NCI-H526 treated with DMSO at 0.1 percent for 48 hours (cell line): Measurements from ENCODE around the gene FXYD3.
A peak's percentile ranks its signal among the peaks of the same experiment; 100 is the strongest.

Experiments used
- DNase-seq: peaks from one replicate; lab custom pipeline; 2025; lab: John Stamatoyannopoulos, UW

Gene FXYD3, protein sequence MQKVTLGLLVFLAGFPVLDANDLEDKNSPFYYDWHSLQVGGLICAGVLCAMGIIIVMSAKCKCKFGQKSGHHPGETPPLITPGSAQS

GRCh38 chr19:35115177-35115951 lies at the start of gene FXYD3:
FXYD3 (plus strand) TSS chr19:35115823; CDS start chr19:35119377, 3,554 bp downstream.
- DNase-seq, result no peak

- DNase-seq, result no peak
These were observed 49.5 kb upstream of the FXYD3 start for GRCh38 chr19:35066121-35066520.

GRCh38 chr19:35066691-35067563 lies 48.7 kb upstream of the FXYD3 start:
- peak; percentile 85 for DNase-seq

- no peak for DNase-seq
These were observed 46.5 kb upstream of the FXYD3 start for GRCh38 chr19:35068941-35069634.

DNA sequence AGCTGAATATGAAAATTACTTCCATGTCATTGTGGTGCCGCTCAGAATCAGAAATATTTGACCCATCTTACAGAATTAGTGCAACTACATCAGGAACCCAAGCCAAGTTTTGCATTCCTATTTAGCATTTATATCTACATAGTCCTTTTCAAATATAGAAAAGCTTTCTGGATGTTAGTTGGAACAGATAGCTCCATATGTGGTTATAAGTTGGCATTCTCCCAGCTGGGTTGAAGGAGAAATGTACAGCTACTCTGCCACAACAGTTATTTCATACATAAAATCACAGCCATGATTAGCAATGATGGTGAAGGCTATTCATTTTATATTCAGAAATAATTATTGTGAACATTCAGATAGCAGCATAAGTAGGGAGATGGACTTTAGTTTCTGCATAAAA lies 45.9 kb upstream of the FXYD3 start:
- DNase-seq, result no peak

GRCh38 chr19:35070471-35070870 lies 45.2 kb upstream of the FXYD3 start:
- DNase-seq, result no peak

DNA sequence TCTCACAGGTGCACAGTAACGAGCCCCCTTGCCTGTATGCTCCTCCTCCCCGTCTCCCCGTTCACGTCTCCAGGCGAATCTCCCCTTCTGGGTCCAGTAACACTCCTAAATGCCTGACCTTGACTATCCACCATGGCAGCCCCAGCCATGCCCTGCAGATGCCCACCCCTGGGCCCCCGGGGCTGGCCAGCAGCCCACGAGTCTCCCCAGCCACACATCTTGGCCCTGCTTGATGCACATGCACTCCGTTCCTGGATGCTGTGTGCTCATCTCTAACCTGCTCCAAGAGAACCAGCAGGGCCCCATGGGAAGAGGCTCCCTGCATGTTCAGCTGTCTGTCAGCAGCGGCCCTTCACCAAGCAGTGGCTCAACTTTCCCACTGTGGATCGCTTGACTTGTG lies 42.1 kb upstream of the FXYD3 start:
- no peak for DNase-seq

- DNase-seq, result no peak
These were observed 41.7 kb upstream of the FXYD3 start for GRCh38 chr19:35073941-35074340.

DNA sequence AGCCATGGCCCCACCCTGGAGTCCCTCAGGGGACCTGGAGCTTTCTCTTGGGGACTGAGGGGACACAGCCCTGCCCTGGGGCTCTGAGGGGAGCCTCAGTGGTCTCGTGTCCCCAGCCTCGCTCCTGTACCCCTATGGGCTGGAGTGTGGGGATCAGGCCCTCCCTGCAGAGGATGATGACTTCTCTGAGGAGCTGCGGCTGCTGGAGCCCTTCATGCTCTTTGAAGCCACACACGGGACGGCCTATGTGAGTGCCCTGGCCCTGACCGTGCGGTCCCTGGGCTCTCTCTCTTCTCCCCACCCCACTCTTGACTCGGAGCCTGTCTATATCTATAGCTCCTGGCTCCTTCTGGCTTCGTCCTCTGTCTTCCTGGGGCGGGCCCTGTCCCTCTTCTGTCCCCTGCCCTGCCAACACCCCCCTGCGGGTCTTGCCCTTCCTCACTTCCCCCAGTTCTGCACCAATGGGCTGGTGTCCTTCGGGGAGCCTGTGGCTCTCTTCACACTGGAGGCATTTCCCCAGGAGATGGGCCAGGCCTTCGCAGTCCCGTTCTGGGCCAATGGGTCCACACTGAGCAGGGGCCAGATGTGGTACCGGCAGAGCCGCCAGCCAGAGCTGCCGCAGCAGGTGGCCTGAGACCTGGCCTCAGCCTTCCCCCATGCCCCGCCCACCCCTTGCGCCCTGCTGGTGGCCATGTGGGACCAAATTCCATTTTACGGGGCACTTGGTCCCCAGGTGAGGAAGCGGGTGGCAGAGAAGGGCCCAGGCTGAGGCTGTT lies 41.0 kb upstream of the FXYD3 start:
- DNase-seq, result no peak

DNA sequence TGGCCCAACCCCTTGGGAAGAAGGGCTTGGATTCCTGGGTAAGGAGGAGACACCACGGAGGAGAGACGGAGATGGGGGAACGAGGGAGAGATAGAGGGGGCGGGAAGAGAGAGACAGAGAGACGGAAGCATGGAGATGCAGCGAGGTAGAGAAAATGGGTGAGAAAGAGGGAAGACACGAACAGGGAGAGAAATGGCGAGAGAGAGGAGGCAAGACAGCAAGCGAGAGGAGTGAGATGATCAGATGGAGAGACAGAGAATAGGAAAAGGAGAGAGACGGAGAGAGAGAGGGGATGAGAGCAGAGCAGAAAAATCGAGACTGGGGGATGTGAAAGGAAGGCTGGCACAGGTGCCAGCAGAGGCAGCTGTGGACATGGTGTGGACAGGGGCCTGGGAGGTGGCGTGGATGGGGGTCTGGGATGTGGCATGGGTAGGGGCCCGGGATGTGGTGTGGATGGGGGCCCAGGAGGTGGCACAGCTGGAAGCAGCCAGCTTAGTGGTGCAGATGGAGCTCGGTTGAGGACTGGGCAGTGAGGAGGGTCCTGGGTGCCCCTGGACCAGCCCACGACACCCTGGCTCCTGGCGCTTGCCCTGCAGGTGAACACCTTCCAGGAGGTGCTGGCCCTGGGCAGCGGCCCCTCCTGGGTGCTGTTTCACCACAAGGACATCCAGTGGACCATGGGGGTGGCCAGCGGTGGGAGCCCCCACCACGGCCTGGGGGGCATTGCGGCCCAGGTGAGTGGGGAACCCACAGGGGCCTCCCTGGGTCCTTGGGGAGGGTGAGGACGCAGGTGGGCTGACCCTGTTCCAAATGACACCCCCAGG lies 40.2 kb upstream of the FXYD3 start:
- DNase-seq, result no peak

GRCh38 chr19:35076026-35076370 lies 39.6 kb upstream of the FXYD3 start:
- no peak for DNase-seq

- no peak for DNase-seq
These were observed 39.0 kb upstream of the FXYD3 start for GRCh38 chr19:35076657-35077056.

- DNase-seq, result no peak
These were observed 38.0 kb upstream of the FXYD3 start for GRCh38 chr19:35077411-35078223.

DNA sequence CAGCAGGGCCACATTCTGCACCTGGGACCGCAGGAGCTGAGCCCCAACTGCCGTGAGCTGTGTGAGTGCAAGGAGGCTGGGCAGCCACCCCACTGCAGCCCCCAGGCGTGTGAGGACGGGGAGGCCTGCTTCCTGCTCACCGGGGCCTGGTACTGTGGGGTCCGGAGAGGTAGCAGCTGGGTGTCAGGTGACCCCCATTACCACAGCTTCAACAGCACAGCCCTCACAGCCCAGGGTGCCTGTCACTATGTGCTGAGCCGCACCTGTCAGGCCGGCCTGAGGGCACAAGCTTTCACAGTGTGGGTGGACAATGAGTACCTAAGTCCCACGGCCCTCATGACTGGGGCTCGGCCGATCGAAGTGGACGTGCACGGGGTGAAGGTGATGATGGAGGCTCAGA lies 35.8 kb upstream of the FXYD3 start:
- no peak for DNase-seq

GRCh38 chr19:35080613-35081170 lies 34.9 kb upstream of the FXYD3 start:
- DNase-seq, result no peak

GRCh38 chr19:35081201-35081600 lies 34.4 kb upstream of the FXYD3 start:
- no peak for DNase-seq

- DNase-seq, result no peak
These were observed 31.7 kb upstream of the FXYD3 start for GRCh38 chr19:35083691-35084508.

GRCh38 chr19:35084509-35084762 lies 31.2 kb upstream of the FXYD3 start:
- no peak for DNase-seq

- no peak for DNase-seq
These were observed 29.7 kb upstream of the FXYD3 start for GRCh38 chr19:35085947-35086346.
